ENCODE results near the gene CFAP119.

Gene CFAP119

DNA sequence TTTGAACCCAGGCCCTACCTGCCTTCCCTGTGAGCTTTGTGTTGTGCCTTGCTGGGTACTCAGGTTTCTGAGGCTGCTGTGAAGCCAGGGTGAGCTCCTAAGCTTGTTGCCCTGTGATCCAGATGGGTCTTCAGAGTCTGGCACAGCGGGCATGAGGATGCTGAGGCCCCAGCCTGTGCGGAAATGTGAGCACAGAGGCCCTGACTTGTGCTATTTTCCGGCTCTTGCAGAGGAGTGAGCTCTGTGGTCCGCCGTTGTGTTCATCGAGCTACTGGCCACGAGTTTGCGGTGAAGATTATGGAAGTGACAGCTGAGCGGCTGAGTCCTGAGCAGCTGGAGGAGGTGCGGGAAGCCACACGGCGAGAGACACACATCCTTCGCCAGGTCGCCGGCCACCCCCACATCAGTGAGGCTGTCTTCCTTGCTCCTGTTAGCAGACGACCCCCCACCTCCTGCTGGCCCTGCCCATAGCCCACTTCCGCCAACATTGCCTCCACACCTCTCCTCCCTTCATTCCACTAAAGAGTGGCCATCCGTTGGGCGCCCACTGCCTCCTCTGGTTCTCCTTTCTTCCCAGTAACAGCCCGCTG lies 10.9 kb downstream of the CFAP119 start:
- no peak for TF ChIP-seq JUND (IDR thresholded peaks at IDR 0.05; ENCODE audit: low read depth)
- DNase-seq (ENCODE audit: low read depth in 1 of 2, low spot score in 1 of 2): no peak
- in situ Hi-C loops (cut with HindIII; ENCODE audit: low pct_unique_long_range_greater_than_20kb, low sequenced_read_pairs): no loop called here

GRCh38 chr16:30750201-30750600 lies 11.7 kb downstream of the CFAP119 start:
- no peak for TF ChIP-seq JUND (IDR thresholded peaks at IDR 0.05; ENCODE audit: low read depth)
- in situ Hi-C loops (cut with HindIII; ENCODE audit: low pct_unique_long_range_greater_than_20kb, low sequenced_read_pairs): no loop called here
- DNase-seq (ENCODE audit: low read depth in 1 of 2, low spot score in 1 of 2): no peak

DNA sequence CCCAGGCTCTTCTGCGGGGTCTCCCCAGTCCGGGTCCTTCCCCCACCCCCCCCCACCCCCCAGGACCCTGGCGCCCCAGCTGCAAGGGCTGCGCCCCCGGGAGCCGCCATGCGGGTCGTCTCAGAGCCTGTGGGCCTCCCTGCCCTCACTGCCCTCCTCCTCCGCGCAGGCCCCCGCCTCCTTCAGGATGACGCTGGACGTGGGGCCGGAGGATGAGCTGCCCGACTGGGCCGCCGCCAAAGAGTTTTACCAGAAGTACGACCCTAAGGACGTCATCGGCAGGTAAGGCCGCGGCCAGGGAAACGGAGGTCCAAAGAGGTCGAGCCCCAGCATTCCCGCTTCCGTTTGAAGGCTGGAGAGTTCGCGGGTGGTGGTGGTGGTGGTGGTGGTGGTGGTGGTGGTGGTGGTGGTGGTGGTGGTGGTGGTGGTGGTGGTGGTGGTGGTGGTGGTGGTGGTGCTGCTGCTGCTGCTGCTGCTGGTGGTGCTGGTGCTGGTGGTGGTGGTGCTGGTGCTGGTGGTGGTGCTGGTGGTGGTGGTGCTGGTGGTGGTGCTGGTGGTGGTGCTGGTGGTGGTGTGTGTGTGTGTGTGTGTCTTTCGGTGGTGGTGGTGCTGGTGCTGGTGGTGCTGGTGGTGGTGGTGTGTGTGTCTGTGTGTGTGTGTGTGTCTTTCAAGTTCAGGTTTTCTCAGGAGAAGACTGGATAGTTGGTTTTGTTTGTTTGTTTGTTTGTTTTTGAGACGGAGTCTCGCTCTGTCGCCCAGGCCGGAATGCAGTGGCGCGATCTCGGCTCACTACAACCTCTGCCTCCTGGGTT lies 13.0 kb downstream of the CFAP119 start:
- in situ Hi-C loops (cut with HindIII; ENCODE audit: low pct_unique_long_range_greater_than_20kb, low sequenced_read_pairs): no loop called here
- DNase-seq (ENCODE audit: low read depth in 1 of 2, low spot score in 1 of 2): peak in 1 of 2 experiments; percentile 51
- no peak for TF ChIP-seq JUND (IDR thresholded peaks at IDR 0.05; ENCODE audit: low read depth)

DNA sequence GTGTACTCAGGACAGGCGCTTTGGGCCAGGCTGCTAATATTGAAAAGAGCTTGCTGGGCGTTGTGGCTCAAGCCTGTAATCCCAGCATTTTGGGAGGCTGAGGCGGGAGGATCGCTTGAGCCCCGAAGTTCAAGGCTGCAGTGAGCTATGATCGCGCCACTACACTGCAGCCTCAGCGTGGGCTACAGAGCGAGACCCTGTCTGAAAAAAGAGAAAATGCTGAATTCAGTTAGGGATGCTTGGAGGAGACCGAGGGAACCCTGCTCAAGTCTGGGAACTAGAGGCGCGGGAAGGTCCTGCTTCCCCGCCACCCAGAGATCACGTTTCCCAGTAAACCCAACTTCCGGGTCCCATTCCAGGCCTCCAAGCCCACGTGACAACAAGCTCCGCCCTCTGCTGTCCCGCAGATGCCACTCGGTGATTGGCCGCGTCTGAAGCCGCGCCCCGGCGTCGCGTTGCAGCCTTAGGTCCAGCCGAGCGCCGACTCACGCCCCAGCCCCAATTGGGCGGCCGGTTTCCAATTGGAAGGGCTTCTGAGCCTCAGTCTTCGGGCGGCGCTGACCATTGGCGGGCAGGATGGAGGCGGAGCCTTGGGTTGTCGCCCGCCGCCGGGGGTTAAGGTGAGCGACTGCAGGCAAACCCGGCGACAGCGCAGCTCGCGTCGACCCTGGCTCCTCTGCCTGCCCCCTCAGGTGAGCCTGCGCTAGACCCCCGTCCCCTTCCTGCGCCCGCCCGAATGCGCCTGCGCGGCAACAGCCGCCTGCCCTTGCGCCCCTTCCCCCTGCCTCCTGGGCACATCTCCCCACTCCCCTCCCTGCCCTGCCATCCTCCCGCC lies 13.8 kb downstream of the CFAP119 start, which contains the start of gene PHKG2:
Gene PHKG2, plus strand, starts transcription at position 627 of the 835 bp plus-strand sequence. CDS start 396 bp downstream, outside the sequence.
- in situ Hi-C loops (cut with HindIII; ENCODE audit: low pct_unique_long_range_greater_than_20kb, low sequenced_read_pairs): no loop called here
- TF ChIP-seq JUND (IDR thresholded peaks at IDR 0.05; ENCODE audit: low read depth): no peak
- peak; percentile 91 to 99 for DNase-seq (ENCODE audit: low read depth in 1 of 2, low spot score in 1 of 2)

DNA sequence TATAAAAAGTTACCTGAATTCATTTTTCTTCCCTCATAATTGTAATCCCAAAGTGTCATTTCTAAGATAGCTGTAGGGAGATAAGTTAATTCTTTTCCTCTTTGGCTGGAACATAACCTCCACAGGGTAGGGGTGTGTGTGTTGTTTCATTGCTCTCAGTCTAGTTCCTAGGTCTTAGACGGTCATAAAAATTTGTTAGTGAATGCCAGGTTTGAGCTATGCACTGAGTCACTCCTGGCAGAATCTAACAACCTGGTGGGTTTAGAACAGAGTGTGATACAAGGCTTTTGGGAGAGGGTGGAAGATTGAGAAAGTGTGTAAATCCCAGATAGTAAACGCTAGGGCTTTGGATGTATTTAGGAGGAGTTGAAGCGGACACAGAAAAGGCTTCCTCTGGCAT lies 14.5 kb downstream of the CFAP119 start:
- DNase-seq (ENCODE audit: low read depth in 1 of 2, low spot score in 1 of 2): no peak
- TF ChIP-seq JUND (IDR thresholded peaks at IDR 0.05; ENCODE audit: low read depth): no peak
- in situ Hi-C loops (cut with HindIII; ENCODE audit: low pct_unique_long_range_greater_than_20kb, low sequenced_read_pairs): no loop called here

DNA sequence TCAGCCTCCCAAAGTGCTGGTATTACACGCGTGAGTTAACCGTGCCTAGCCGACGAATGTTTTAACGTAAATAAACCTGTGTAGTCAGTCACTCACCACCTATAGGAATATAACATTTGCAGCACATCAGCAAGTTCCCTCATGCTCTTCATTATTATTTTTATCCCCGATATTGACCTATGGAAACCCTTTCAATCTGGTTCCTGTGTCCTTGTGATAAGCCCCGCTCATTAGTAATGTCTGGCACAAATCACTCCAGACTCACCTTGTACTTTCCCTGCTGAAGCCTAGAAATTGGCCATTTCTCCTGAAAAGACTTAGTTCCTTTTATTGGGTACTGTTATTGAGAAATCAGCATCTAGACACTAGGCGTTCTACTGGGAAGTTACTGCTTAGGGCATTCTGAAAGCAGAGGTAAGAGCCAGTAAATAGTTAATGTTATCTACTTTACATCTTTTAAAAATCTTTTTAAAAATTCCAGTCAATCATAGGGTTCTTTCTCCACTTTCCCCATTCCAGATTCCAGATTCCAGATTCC lies 15.2 kb downstream of the CFAP119 start:
- no peak for TF ChIP-seq JUND (IDR thresholded peaks at IDR 0.05; ENCODE audit: low read depth)
- in situ Hi-C loops (cut with HindIII; ENCODE audit: low pct_unique_long_range_greater_than_20kb, low sequenced_read_pairs): no loop called here
- DNase-seq (ENCODE audit: low read depth in 1 of 2, low spot score in 1 of 2): no peak

- TF ChIP-seq JUND (IDR thresholded peaks at IDR 0.05; ENCODE audit: low read depth): no peak
- no peak for DNase-seq (ENCODE audit: low read depth in 1 of 2, low spot score in 1 of 2)
- in situ Hi-C loops (cut with HindIII; ENCODE audit: low pct_unique_long_range_greater_than_20kb, low sequenced_read_pairs): no loop called here
Measured at GRCh38 chr16:30745082-30745481, 16.8 kb downstream of the CFAP119 start.

- in situ Hi-C loops (cut with HindIII; ENCODE audit: low pct_unique_long_range_greater_than_20kb, low sequenced_read_pairs): no loop called here
- DNase-seq (ENCODE audit: low read depth in 1 of 2, low spot score in 1 of 2): no peak
- TF ChIP-seq JUND (IDR thresholded peaks at IDR 0.05; ENCODE audit: low read depth): no peak
Measured at GRCh38 chr16:30744183-30744582, 17.7 kb downstream of the CFAP119 start.

GRCh38 chr16:30743716-30744115 lies 18.1 kb downstream of the CFAP119 start:
- no peak for TF ChIP-seq JUND (IDR thresholded peaks at IDR 0.05; ENCODE audit: low read depth)
- no peak for DNase-seq (ENCODE audit: low read depth in 1 of 2, low spot score in 1 of 2)
- in situ Hi-C loops (cut with HindIII; ENCODE audit: low pct_unique_long_range_greater_than_20kb, low sequenced_read_pairs): no loop called here

DNA sequence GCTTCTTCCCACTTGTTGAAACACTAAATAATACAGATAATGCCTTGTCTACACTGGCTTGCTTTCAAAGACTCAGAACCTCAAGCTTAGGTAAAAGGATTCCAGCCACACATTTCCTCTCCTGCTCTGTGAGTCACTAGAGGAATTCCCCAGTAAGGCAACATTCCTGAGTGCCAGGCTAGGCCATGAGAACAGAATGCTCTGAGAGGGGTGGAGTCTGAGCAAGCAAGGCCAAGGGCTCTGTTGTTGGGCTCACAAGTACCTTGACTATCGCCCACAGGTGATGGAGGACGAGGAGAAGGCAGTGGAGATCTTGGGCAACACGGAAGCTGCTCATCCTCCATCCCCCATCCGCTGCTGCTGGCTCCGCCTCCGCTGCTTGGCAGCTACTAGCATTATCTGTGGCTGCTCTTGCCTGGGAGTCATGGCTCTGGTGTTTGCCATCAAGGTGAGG lies 20.4 kb downstream of the CFAP119 start:
- TF ChIP-seq JUND (IDR thresholded peaks at IDR 0.05; ENCODE audit: low read depth): no peak
- in situ Hi-C loops (cut with HindIII; ENCODE audit: low pct_unique_long_range_greater_than_20kb, low sequenced_read_pairs): no loop called here
- DNase-seq (ENCODE audit: low read depth in 1 of 2, low spot score in 1 of 2): peak; percentile 82 to 96

DNA sequence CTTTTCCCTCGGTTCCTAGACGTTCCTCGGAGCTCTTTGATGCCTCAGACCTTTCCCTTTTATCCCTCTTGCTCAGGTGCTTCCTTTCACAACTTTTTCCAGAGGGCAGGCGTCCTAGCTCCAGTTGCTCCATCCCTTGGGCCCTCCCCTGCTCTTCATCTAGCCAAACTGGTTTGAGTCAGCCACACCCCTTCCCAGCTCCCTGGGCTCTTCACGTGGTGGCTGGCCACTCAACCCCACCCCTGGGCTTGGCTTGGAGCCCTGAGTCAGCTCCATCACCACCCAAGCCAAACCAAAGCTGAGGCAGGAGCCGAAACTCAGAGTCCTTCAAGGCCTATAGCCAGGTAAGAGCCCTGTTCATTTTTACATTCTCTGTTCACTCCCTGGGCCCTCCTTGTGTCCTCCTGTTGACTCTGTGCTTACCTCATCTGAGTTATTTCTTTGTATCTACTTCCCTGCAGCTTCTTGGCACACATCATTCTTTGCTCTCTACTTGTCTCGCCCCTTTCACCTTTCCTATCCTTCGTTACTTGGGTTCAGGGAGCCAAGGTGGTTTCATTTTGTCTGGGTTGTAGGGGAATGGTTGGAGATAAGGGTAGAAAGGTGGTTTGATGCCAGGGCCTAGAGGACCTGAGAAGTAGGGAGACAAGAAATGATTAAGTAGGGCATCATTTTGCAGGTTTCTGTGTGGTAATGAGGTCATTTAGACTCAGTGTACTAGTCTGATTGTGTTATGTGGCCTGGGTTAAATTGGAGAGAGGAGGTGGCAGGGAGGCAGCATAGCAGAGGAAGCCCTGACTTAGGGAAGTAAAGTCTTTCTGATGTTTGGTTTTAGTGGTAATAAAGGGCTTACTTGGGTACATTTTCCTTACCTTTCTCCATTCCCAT lies 21.3 kb downstream of the CFAP119 start:
- in situ Hi-C loops (cut with HindIII; ENCODE audit: low pct_unique_long_range_greater_than_20kb, low sequenced_read_pairs): no loop called here
- peak; percentile 98 for DNase-seq (ENCODE audit: low read depth in 1 of 2, low spot score in 1 of 2)

More for the DNA sequence above, 21.3 kb downstream of the CFAP119 start:
- no peak for TF ChIP-seq JUND (IDR thresholded peaks at IDR 0.05; ENCODE audit: low read depth)
